Activated T-helper 2 cell treated with anti-CD3 and anti-CD28 coated beads, Interferon-gamma antibody, Interleukin-2, Interleukin-4, amounts not matched to agents 10 μg/mL and 5 μg/mL and 100 μg/mL, durations not matched to agents 14 hours and 24 hours and 36 hours (primary cell): Measurements from ENCODE around the gene TSPAN2. TPM values are rescaled to one million over a fixed set of nuclear protein-coding genes. Genes with fewer than 3 reads are reported as not detected.

ENCODE experiments used
- DNase-seq: peaks from one replicate; pipeline ENCODE4 v3.0.0; 2021; ENCODE audit warnings: low spot score
- H3K27ac Mint-ChIP-seq: one replicate; pipeline ENCODE4 v1.8.0; 2021; ENCODE audit warnings: mixed read lengths
- H3K27me3 Mint-ChIP-seq: one replicate; pipeline ENCODE4 v1.8.0; 2021; ENCODE audit warnings: low read depth, mixed read lengths
- H3K36me3 Mint-ChIP-seq: one replicate; pipeline ENCODE4 v1.8.0; 2021; ENCODE audit warnings: low read depth, mixed read lengths
- H3K4me1 Mint-ChIP-seq: one replicate; pipeline ENCODE4 v1.8.0; 2021; ENCODE audit warnings: low read depth, mixed read lengths
- H3K4me3 Mint-ChIP-seq: one replicate; pipeline ENCODE4 v1.8.0; 2021; ENCODE audit warnings: low read depth, mild to moderate bottlenecking, moderate library complexity, mixed read lengths
- H3K9me3 Mint-ChIP-seq: one replicate; pipeline ENCODE4 v1.8.0; 2021; ENCODE audit warnings: mixed read lengths
- intact Hi-C: fragments of 100-400 bp; cut with micrococcal nuclease; formaldehyde crosslinking; loops from one replicate; pipeline ENCODE4 v1.15.1; 2023
- total RNA-seq: library from RNA; stranded (reverse); gene quantifications from 2 replicates; pipeline ENCODE4 v1.2.3, GENCODE V29; 2022

The TSPAN2 gene
- total RNA-seq, 1 donor from 2014 or later = 0.27 TPM

DNA sequence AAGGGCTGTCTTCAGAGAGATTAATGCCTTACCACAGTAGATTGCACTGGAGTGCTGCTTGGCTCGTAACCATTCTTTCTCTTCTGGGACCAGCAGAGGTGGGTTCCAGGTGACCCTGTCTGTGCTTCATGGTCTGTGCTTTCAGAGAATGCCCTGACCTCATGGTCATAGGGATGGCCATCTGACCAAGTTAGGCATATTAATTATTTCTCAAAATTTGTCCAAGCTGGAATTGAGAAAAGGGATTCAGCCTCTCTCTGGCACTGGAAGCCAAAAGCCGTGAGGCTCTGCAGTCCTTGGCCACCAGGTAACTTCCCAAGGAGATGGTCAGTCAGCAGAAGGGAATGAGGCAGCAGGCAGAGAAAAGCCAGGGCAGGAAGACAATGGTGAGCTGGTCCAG, 37.2 kb upstream of the TSPAN2 start:
- H3K9me3 Mint-ChIP-seq = peaks cover 13% of the 10 kb centered on the region
- peaks cover 11% of the 10 kb centered on the region for H3K27me3 Mint-ChIP-seq
- intact Hi-C loops = no loop called here
- no peak overlapping the region for H3K27ac Mint-ChIP-seq
- no peaks in the 10 kb centered on the region for H3K4me1 Mint-ChIP-seq
- no peak overlapping the region for H3K4me3 Mint-ChIP-seq
- no peak for DNase-seq
- H3K36me3 Mint-ChIP-seq = no peaks in the 10 kb centered on the region

- no peaks in the 10 kb centered on the region for H3K36me3 Mint-ChIP-seq
- H3K27ac Mint-ChIP-seq = no peak overlapping the region
- intact Hi-C loops = no loop called here
- H3K4me3 Mint-ChIP-seq = no peak overlapping the region
- peaks cover 14% of the 10 kb centered on the region for H3K27me3 Mint-ChIP-seq
- H3K4me1 Mint-ChIP-seq = no peaks in the 10 kb centered on the region
- H3K9me3 Mint-ChIP-seq = peaks cover 13% of the 10 kb centered on the region
- no peak for DNase-seq
Measured at GRCh38 chr1:115123116-115123515, 33.8 kb upstream of the TSPAN2 start.

GRCh38 chr1:115121793-115122192, 32.5 kb upstream of the TSPAN2 start:
- Mint-ChIP-seq H3K4me1 (no peaks in the 10 kb centered on the region), H3K27ac (no peak overlapping the region), H3K27me3 (peaks cover 14% of the 10 kb centered on the region), H3K9me3 (peaks cover 13% of the 10 kb centered on the region), H3K4me3 (no peak overlapping the region), H3K36me3 (no peaks in the 10 kb centered on the region)
- DNase-seq = no peak
- intact Hi-C loops = no loop called here

DNA sequence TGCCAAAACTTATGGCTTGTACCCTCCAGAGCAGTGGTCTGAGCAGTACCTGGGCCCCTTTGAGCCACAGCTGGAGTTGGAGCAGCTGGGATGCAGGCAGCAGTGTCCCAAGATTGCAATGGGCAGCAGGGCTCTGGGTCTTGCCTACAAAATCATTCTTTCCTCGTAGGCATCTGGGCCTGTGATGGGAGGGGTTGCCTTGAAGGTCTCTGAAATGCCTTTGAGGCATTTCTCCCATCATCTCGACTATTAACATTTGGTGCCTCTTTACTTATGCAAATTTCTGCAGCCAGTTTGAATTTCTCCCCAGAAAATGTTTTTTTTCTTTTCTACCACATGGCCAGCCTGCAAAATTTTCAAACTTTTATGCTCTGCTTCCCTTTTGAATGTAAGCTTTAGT, 31.0 kb upstream of the TSPAN2 start:
- H3K36me3 Mint-ChIP-seq = no peaks in the 10 kb centered on the region
- peaks cover 13% of the 10 kb centered on the region for H3K27me3 Mint-ChIP-seq
- DNase-seq = no peak
- intact Hi-C loops = no loop called here
- H3K4me3 Mint-ChIP-seq = no peak overlapping the region
- no peaks in the 10 kb centered on the region for H3K4me1 Mint-ChIP-seq
- H3K9me3 Mint-ChIP-seq = peaks cover 13% of the 10 kb centered on the region
- H3K27ac Mint-ChIP-seq = no peak overlapping the region

DNA sequence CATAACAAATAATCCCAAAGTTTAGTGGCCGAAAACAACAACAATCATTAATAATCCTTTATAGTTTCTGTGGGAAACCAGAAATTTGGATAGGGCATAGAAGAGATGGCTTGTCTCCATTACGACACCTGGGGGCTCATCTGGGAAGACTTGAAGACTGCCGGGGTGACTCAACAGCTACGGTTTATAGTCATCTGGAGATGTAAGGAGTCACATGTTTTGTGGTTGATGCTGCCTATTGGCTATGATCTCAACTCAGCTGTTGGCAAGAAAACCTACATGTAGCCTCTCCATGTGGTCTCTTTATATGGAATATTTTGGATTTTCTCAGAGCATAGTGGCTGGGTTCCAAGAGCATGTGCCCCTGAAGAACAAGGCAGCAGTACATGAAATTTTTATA, 29.3 kb upstream of the TSPAN2 start:
- no peaks in the 10 kb centered on the region for H3K4me1 Mint-ChIP-seq
- DNase-seq = no peak
- H3K9me3 Mint-ChIP-seq = peaks cover 7% of the 10 kb centered on the region
- intact Hi-C loops = no loop called here
- no peak overlapping the region for H3K27ac Mint-ChIP-seq
- H3K36me3 Mint-ChIP-seq = no peaks in the 10 kb centered on the region
- no peak overlapping the region for H3K4me3 Mint-ChIP-seq
- peaks cover 9% of the 10 kb centered on the region for H3K27me3 Mint-ChIP-seq

DNA sequence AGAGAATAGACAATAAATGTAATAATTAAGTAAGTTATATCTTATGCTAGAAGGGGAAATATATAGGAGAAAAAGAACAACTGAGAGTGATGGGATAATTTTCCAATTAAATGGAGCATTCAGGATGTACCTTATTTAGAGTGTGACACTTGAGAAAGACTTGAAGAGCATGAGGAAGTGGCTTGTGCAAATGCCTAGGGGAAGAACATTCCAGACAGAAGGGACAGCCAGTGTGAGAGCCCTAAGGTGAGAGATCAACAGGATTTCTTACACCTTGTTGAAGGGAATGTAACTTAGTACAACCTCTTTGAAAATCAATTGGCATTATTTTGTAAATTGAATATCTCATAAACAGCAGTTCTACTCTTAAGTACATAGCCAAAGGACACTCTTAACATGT, 28.8 kb upstream of the TSPAN2 start:
- H3K27me3 Mint-ChIP-seq = peaks cover 8% of the 10 kb centered on the region
- no peaks in the 10 kb centered on the region for H3K4me1 Mint-ChIP-seq
- no peak for DNase-seq
- intact Hi-C loops = no loop called here
- no peaks in the 10 kb centered on the region for H3K36me3 Mint-ChIP-seq
- no peak overlapping the region for H3K4me3 Mint-ChIP-seq
- no peak overlapping the region for H3K27ac Mint-ChIP-seq
- peaks cover 7% of the 10 kb centered on the region for H3K9me3 Mint-ChIP-seq

DNA sequence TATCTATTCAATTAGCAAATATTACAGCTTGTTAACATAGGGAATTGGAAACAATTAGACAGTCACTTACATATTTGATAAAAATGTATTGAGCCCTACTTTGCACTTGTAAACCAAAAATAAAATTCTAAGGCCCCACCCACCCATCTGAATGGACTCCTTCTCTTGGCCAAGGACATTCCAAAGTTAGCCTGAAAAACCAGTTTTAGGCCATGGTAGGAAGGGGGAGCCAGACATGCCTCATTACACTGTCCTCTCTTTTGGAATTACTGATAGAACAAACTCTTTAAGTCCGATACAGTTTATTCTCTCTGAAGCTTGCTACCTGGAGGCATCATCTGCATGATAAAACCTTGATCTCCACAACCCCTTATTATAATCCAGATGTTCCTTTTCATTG, 28.0 kb upstream of the TSPAN2 start:
- Mint-ChIP-seq H3K4me1 (no peaks in the 10 kb centered on the region), H3K27me3 (peaks cover 5% of the 10 kb centered on the region), H3K36me3 (no peaks in the 10 kb centered on the region), H3K4me3 (no peak overlapping the region), H3K27ac (no peak overlapping the region), H3K9me3 (peaks cover 7% of the 10 kb centered on the region)
- intact Hi-C loops = no loop called here
- no peak for DNase-seq

DNA sequence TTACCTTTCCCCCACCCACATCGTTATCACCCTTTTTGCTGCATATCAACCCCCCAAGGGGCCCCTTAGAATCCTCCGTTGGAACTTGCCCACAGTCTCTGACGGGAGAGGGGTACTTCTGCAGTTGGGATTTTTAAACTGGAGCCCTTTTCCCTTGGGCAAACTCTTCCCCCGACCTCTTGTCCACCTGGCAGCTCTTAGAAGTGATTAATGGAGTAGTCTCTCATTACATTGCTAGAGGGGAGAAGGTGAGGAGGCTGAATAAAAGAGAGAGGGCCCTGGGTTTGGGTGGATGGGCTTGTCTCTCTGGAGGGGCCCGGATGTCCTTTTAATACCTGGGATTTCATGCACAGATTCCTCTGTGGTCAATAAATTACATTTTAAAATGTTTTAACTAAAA, 27.2 kb upstream of the TSPAN2 start:
- H3K4me3 Mint-ChIP-seq = no peak overlapping the region
- DNase-seq = no peak
- no peak overlapping the region for H3K27ac Mint-ChIP-seq
- H3K27me3 Mint-ChIP-seq = peaks cover 5% of the 10 kb centered on the region
- no peaks in the 10 kb centered on the region for H3K4me1 Mint-ChIP-seq
- no peaks in the 10 kb centered on the region for H3K9me3 Mint-ChIP-seq
- intact Hi-C loops = no loop called here
- no peaks in the 10 kb centered on the region for H3K36me3 Mint-ChIP-seq

- Mint-ChIP-seq H3K9me3 (no peaks in the 10 kb centered on the region), H3K36me3 (no peaks in the 10 kb centered on the region), H3K27ac (no peak overlapping the region), H3K4me3 (no peak overlapping the region), H3K4me1 (no peaks in the 10 kb centered on the region), H3K27me3 (peaks cover 2% of the 10 kb centered on the region)
- intact Hi-C loops = no loop called here
- DNase-seq = no peak
Measured at GRCh38 chr1:115115521-115116161, 26.3 kb upstream of the TSPAN2 start.

DNA sequence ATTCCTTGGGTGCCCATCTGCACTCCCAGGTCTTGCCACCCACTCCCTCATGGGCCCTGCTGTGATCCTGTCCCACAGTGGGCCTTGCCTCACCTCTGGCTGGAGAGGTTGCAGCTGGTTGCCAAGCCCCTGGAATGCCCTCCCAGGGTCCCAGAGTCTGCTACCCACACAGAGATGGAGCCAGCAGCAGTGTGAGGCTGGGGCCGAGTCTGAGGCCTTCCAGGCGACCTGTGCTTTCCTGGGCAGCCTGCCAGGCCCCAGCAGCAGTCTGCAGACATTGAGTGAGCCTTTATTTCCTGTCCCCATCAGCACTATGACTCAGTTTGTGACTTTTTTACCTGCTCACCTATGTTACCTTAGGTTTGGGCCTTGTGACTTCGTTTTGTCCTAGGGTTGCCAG, 25.0 kb upstream of the TSPAN2 start:
- Mint-ChIP-seq H3K4me1 (no peaks in the 10 kb centered on the region), H3K27me3 (peaks cover 2% of the 10 kb centered on the region), H3K4me3 (no peak overlapping the region), H3K36me3 (no peaks in the 10 kb centered on the region), H3K27ac (no peak overlapping the region), H3K9me3 (no peaks in the 10 kb centered on the region)
- no peak for DNase-seq
- intact Hi-C loops = no loop called here

DNA sequence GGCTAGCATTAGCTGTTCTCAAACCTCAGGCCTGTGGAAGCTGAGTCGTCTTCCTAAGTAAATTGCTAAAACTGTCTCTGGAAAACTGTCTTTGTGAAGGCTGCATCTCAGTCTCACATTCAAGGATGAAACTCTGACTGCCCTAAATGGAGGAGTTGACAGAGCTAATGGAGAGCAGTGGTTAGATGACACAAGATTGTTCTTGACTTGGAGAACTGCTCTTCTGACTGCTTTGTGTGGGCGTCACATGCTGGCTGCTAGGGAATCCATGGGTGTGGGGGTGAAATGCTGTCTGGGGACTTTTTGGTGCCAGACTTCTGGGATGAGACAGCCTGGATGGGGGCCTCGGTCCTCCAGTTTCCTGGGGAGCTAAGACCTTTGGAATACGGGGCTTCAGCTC, 24.5 kb upstream of the TSPAN2 start:
- Mint-ChIP-seq H3K27me3 (peaks cover 2% of the 10 kb centered on the region), H3K4me1 (no peaks in the 10 kb centered on the region), H3K9me3 (no peaks in the 10 kb centered on the region), H3K36me3 (no peaks in the 10 kb centered on the region), H3K27ac (no peak overlapping the region), H3K4me3 (no peak overlapping the region)
- intact Hi-C loops = no loop called here
- no peak for DNase-seq

GRCh38 chr1:115112496-115113375, 23.4 kb upstream of the TSPAN2 start:
- Mint-ChIP-seq H3K36me3 (no peaks in the 10 kb centered on the region), H3K9me3 (no peaks in the 10 kb centered on the region), H3K27me3 (peaks cover 2% of the 10 kb centered on the region), H3K4me1 (peaks cover 4% of the 10 kb centered on the region), H3K27ac (no peak overlapping the region), H3K4me3 (no peak overlapping the region)
- peak; percentile 28 for DNase-seq
- intact Hi-C loops = loop anchor here (1.0 kb wide), 1 partner anchor 133 kb away; no protein-coding TSS in a partner anchor

- Mint-ChIP-seq H3K4me3 (no peak overlapping the region), H3K4me1 (peaks cover 4% of the 10 kb centered on the region), H3K27ac (no peak overlapping the region), H3K9me3 (no peaks in the 10 kb centered on the region), H3K27me3 (peaks cover 3% of the 10 kb centered on the region), H3K36me3 (no peaks in the 10 kb centered on the region)
- DNase-seq = no peak
- intact Hi-C loops = no loop called here
Measured at GRCh38 chr1:115107516-115108260, 18.4 kb upstream of the TSPAN2 start.
